Neural cell (in vitro differentiated cells): ENCODE data around the gene SLC22A2. TPM values are rescaled to one million over a fixed set of nuclear protein-coding genes. Genes with fewer than 3 reads are reported as not detected.

Experiments used
- H2AFZ ChIP-seq: fragments of 200-600, 300-800 bp; sonication (generic), shearing (Covaris generic); 2 replicates; pipeline ENCODE4 v1.6.0; 2014; ENCODE audit warnings: low read depth, mild to moderate bottlenecking, antibody characterized with exemption, low read length, moderate library complexity
- H3F3A ChIP-seq: fragments of 200-600 bp; shearing (Covaris generic); 2 replicates; pipeline ENCODE4 v1.6.1; 2016; ENCODE audit warnings: mild to moderate bottlenecking, moderate library complexity, mixed read lengths, antibody characterized with exemption, low read length; ENCODE audit not compliant: insufficient read depth, poor library complexity, severe bottlenecking
- H3K27ac ChIP-seq: fragments of 200-600, 300-800 bp; sonication (generic), shearing (Covaris generic); 2 replicates; pipeline ENCODE4 v1.5.1; 2014; ENCODE audit warnings: mild to moderate bottlenecking, low read length, moderate library complexity
- H3K27me3 ChIP-seq: fragments of 300-800, 200-600 bp; sonication (generic), shearing (Covaris generic); 2 replicates; pipeline ENCODE4 v1.6.0; 2014; ENCODE audit warnings: mild to moderate bottlenecking, low read depth, low read length, moderate library complexity; ENCODE audit not compliant: insufficient read depth
- H3K36me3 ChIP-seq: fragments of 300-800, 200-600 bp; sonication (generic), shearing (Covaris generic); 2 replicates; pipeline ENCODE4 v1.5.1; 2014; ENCODE audit warnings: mild to moderate bottlenecking, antibody characterized with exemption, low read length, moderate library complexity; ENCODE audit not compliant: insufficient read depth
- H3K4me2 ChIP-seq: fragments of 300-800, 200-600 bp; sonication (generic), shearing (Covaris generic); 2 replicates; pipeline ENCODE4 v1.6.0; 2014; ENCODE audit warnings: mild to moderate bottlenecking, low read length
- H3K4me3 ChIP-seq: fragments of 300-800, 200-600 bp; sonication (generic), shearing (Covaris generic); 2 replicates; pipeline ENCODE4 v1.5.1; 2014; ENCODE audit warnings: mild to moderate bottlenecking, low read length, moderate library complexity
- H3K79me2 ChIP-seq: fragments of 200-600 bp; shearing (Covaris generic); replicated peaks from 2 replicates; pipeline ENCODE4 v1.6.0; 2014; ENCODE audit warnings: mild to moderate bottlenecking, low read length, moderate library complexity; ENCODE audit not compliant: insufficient read depth
- H3K9ac ChIP-seq: fragments of 300-800, 200-600 bp; sonication (generic), shearing (Covaris generic); 2 replicates; pipeline ENCODE4 v1.6.1; 2016; ENCODE audit warnings: mild to moderate bottlenecking, low read length, mixed read lengths
- H3K9me2 ChIP-seq: fragments of 200-600 bp; shearing (Covaris generic); 2 replicates; pipeline ENCODE4 v1.6.1; 2016; ENCODE audit warnings: mild to moderate bottlenecking, low read length, mixed read lengths; ENCODE audit not compliant: insufficient read depth
- H3K9me3 ChIP-seq: fragments of 200-600, 300-800 bp; sonication (generic), shearing (Covaris generic); 2 replicates; pipeline ENCODE4 v1.6.1; 2016; ENCODE audit warnings: mild to moderate bottlenecking, mixed run types, low read length, moderate library complexity, mixed read lengths
- H4K20me1 ChIP-seq: fragments of 200-600 bp; shearing (Covaris generic); 2 replicates; pipeline ENCODE4 v1.6.1; 2016; ENCODE audit warnings: mild to moderate bottlenecking, mixed run types; ENCODE audit not compliant: insufficient read depth
- EP300 ChIP-seq: fragments of 450-650 bp; conservative IDR thresholded peaks from 2 replicates; pipeline ENCODE4 v1.6.1; 2014; ENCODE audit warnings: antibody characterized with exemption, mild to moderate bottlenecking, moderate library complexity; ENCODE audit not compliant: poor library complexity, severe bottlenecking
- EZH2 ChIP-seq: fragments of 200-600, 300-800 bp; shearing (Covaris generic), sonication (generic); IDR thresholded peaks from 2 replicates; pipeline ENCODE4 v1.6.1; 2014; ENCODE audit warnings: antibody characterized with exemption, low read length, borderline replicate concordance, mild to moderate bottlenecking; ENCODE audit not compliant: insufficient read depth, poor library complexity, severe bottlenecking
- MXI1 ChIP-seq: fragments of 450-650 bp; conservative IDR thresholded peaks from 2 replicates; pipeline ENCODE4 v1.6.1; 2014; ENCODE audit warnings: antibody characterized with exemption, mild to moderate bottlenecking; ENCODE audit not compliant: poor library complexity, severe bottlenecking
- POLR2AphosphoS5 ChIP-seq: IDR thresholded peaks from 2 replicates; pipeline ENCODE4 v1.6.1; 2012
- RAD21 ChIP-seq: fragments of 450-650 bp; conservative IDR thresholded peaks from 2 replicates; pipeline ENCODE4 v1.6.1; 2014; ENCODE audit warnings: antibody characterized with exemption, mild to moderate bottlenecking, moderate library complexity
- SMC3 ChIP-seq: fragments of 450-650 bp; conservative IDR thresholded peaks from 2 replicates; pipeline ENCODE4 v1.6.1; 2014; ENCODE audit warnings: antibody characterized with exemption, mild to moderate bottlenecking, moderate library complexity; ENCODE audit not compliant: poor library complexity
- TAF1 ChIP-seq: IDR thresholded peaks from 2 replicates; pipeline ENCODE4 v1.6.1; 2012; ENCODE audit warnings: low read depth
- polyA plus RNA-seq: library from polyadenylated mRNA; depleted of rRNA; stranded (reverse); fragments of >200 nt; gene quantifications from 2 replicates; pipeline ENCODE4 v1.2.3, GENCODE V29; 2014
- TF ChIP-seq, protein P1 (sequence below): IDR thresholded peaks from 2 replicates; pipeline ENCODE4 v1.6.1; 2012; ENCODE audit warnings: borderline replicate concordance
- TF ChIP-seq, protein P2 (sequence below): fragments of 450-650 bp; IDR thresholded peaks from 2 replicates; pipeline ENCODE4 v1.5.1; 2014; ENCODE audit warnings: antibody characterized with exemption, mild to moderate bottlenecking, moderate library complexity; ENCODE audit not compliant: poor library complexity, severe bottlenecking

SLC22A2 gene
- polyA plus RNA-seq, 1 donor from 2014 or later = not detected

DNA sequence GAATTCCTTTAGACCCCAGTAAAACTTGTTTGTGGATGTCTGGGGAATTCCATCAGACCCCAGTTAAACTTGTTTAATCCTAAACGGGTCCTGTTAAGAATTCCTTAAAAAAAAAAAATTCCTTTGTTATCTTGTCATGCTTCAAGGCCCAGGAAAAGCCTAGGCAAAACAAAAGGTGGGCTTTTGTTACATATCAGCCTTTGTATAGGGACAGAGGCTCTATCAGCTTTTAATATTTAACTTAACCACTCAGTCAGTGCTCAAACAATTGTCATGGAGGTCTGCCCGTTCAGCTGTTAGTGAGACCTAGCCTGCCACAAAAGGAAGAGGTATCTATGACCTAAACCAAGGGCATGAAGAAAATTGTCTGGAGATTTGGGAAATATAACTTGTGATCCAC, 83.9 kb downstream of the SLC22A2 start:
- Histone ChIP-seq H3K27me3 (no peaks in the 10 kb centered on the region), H3K9me3 (no peaks in the 10 kb centered on the region), H4K20me1 (no peaks in the 10 kb centered on the region), H3K4me2 (no peak overlapping the region), H2AFZ (no peak overlapping the region), H3K9me2 (no peaks in the 10 kb centered on the region), H3K9ac (no peak overlapping the region), H3K79me2 (no peaks in the 10 kb centered on the region), H3K27ac (no peak overlapping the region), H3K4me3 (no peak overlapping the region), H3K36me3 (no peaks in the 10 kb centered on the region), H3F3A (no peaks in the 10 kb centered on the region)
- TF ChIP-seq, protein P1, sequence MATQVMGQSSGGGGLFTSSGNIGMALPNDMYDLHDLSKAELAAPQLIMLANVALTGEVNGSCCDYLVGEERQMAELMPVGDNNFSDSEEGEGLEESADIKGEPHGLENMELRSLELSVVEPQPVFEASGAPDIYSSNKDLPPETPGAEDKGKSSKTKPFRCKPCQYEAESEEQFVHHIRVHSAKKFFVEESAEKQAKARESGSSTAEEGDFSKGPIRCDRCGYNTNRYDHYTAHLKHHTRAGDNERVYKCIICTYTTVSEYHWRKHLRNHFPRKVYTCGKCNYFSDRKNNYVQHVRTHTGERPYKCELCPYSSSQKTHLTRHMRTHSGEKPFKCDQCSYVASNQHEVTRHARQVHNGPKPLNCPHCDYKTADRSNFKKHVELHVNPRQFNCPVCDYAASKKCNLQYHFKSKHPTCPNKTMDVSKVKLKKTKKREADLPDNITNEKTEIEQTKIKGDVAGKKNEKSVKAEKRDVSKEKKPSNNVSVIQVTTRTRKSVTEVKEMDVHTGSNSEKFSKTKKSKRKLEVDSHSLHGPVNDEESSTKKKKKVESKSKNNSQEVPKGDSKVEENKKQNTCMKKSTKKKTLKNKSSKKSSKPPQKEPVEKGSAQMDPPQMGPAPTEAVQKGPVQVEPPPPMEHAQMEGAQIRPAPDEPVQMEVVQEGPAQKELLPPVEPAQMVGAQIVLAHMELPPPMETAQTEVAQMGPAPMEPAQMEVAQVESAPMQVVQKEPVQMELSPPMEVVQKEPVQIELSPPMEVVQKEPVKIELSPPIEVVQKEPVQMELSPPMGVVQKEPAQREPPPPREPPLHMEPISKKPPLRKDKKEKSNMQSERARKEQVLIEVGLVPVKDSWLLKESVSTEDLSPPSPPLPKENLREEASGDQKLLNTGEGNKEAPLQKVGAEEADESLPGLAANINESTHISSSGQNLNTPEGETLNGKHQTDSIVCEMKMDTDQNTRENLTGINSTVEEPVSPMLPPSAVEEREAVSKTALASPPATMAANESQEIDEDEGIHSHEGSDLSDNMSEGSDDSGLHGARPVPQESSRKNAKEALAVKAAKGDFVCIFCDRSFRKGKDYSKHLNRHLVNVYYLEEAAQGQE = no peak
- TF ChIP-seq, protein P2, sequence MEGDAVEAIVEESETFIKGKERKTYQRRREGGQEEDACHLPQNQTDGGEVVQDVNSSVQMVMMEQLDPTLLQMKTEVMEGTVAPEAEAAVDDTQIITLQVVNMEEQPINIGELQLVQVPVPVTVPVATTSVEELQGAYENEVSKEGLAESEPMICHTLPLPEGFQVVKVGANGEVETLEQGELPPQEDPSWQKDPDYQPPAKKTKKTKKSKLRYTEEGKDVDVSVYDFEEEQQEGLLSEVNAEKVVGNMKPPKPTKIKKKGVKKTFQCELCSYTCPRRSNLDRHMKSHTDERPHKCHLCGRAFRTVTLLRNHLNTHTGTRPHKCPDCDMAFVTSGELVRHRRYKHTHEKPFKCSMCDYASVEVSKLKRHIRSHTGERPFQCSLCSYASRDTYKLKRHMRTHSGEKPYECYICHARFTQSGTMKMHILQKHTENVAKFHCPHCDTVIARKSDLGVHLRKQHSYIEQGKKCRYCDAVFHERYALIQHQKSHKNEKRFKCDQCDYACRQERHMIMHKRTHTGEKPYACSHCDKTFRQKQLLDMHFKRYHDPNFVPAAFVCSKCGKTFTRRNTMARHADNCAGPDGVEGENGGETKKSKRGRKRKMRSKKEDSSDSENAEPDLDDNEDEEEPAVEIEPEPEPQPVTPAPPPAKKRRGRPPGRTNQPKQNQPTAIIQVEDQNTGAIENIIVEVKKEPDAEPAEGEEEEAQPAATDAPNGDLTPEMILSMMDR = no peak
- no peak for TF ChIP-seq MXI1

DNA sequence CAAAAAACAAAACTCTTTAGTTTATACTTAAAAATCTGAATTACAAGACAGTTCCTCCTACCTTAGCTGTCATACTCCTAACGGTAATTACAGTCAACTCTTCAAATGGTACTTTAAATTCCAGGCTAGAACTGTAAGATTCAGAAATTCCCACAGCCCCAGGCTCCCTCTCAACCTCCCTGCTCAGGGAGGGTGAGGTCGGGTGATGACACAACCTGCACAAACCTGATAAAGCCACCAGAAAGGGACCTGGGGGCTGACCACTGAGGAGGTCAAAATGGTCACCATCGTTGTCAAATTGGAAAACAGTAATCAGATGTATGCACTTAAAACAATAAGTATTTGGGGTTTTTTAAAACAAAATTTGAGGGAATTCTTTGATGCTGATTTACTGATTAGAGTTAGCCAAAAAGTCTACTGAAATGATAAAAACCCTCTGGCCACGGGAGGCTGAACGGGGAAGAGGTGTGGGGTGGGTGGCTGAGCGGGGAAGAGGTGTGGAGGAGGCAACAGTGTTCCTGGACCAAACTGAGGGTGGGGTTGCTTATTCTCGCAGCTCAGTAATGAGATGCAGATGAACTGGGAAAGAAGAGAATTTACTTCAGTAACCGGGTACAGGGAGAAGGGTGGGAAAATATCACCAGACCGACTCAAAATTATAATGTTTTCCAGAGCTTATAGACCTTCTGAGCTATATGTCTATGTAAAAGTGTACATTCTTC, 84.7 kb downstream of the SLC22A2 start:
- Histone ChIP-seq H3K4me2 (no peak overlapping the region), H3K79me2 (no peaks in the 10 kb centered on the region), H4K20me1 (no peaks in the 10 kb centered on the region), H3K9ac (no peak overlapping the region), H3K27me3 (no peaks in the 10 kb centered on the region), H2AFZ (no peak overlapping the region), H3F3A (no peaks in the 10 kb centered on the region), H3K9me3 (no peaks in the 10 kb centered on the region), H3K4me3 (no peak overlapping the region), H3K36me3 (no peaks in the 10 kb centered on the region), H3K9me2 (no peaks in the 10 kb centered on the region), H3K27ac (no peak overlapping the region)
- TF ChIP-seq, protein P1 = no peak
- TF ChIP-seq, protein P2 = no peak
- no peak for TF ChIP-seq TAF1
- TF ChIP-seq SMC3 = no peak
- no peak for TF ChIP-seq MXI1
- TF ChIP-seq POLR2AphosphoS5 = no peak
- TF ChIP-seq EP300 = no peak
- TF ChIP-seq RAD21 = no peak
- TF ChIP-seq EZH2 = no peak
